ENCODE results near the gene NNT.

DNA sequence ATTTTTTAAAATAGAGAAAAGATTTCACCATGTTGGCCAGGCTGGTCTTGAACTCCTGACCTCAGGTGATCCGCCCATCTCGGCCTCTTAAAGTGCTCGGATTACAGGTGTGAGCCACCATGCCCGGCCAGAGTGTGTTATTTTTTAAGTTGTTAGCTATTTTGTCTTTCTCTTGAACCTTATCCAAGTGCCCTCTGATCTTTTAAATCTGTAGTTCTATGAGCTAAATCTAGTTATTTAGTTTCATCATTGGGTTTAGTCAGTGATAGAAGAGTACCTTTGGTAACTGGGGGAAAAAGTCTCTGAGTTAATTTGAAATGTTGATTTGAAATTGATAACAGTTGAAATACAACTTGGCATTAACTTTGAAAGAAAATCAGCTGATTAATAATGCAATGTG lies 88.3 kb downstream of the NNT start:
- TF ChIP-seq HNRNPUL1 (IDR thresholded peaks at IDR 0.05; ENCODE audit: low read depth, low read length) (no peak), KDM5A (IDR thresholded peaks at IDR 0.05; ENCODE audit: borderline replicate concordance, low read length) (no peak), ZNF138 (CRISPR knock-in tag; IDR thresholded peaks at IDR 0.05; ENCODE audit: low read depth) (no peak)

All from HepG2 (cell line).